ENCODE data around the gene ZNF431.
A peak's percentile ranks its signal among the peaks of the same experiment; 100 is the strongest.
"Not testable (repeated sequence)": the region's sequence is repeated elsewhere in the genome, so short reads cannot be mapped to it uniquely, and the experiment has no call there.

Gene ZNF431

DNA sequence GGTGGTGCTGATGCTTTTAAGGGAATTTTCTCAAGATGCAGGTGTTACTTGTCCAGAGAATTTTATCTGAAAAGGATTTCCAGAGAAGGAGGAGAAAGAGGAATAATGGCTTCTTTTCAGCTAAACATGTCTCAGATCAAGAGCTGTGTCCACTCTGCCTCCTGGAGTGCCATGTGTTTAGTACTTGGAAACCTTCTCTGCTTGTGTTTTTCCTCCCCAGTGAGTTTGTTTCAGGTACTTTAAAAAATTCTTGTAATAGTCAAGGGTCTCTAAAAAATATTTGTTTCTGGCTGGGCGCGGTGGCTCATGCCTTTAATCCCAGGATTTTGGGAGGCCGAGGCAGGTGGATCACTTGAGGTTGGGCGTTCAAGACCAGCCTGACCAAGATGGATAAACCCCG, 22.7 kb downstream of the ZNF431 start:
- no peak for TF ChIP-seq CTCF (IDR thresholded peaks at IDR 0.05; ENCODE audit: insufficient read depth, low read depth, low read length, missing control alignments)
- no peak for DNase-seq (ENCODE audit: low read depth)
- no peak overlapping the region for H3K4me3 ChIP-seq (ENCODE audit: low read depth, low read length)

- TF ChIP-seq CTCF (IDR thresholded peaks at IDR 0.05; ENCODE audit: insufficient read depth, low read depth, low read length, missing control alignments) = no peak
- DNase-seq (ENCODE audit: low read depth) = no peak
- no peak overlapping the region for H3K4me3 ChIP-seq (ENCODE audit: low read depth, low read length)
These were observed 24.6 kb downstream of the ZNF431 start for GRCh38 chr19:21166436-21166835.

DNA sequence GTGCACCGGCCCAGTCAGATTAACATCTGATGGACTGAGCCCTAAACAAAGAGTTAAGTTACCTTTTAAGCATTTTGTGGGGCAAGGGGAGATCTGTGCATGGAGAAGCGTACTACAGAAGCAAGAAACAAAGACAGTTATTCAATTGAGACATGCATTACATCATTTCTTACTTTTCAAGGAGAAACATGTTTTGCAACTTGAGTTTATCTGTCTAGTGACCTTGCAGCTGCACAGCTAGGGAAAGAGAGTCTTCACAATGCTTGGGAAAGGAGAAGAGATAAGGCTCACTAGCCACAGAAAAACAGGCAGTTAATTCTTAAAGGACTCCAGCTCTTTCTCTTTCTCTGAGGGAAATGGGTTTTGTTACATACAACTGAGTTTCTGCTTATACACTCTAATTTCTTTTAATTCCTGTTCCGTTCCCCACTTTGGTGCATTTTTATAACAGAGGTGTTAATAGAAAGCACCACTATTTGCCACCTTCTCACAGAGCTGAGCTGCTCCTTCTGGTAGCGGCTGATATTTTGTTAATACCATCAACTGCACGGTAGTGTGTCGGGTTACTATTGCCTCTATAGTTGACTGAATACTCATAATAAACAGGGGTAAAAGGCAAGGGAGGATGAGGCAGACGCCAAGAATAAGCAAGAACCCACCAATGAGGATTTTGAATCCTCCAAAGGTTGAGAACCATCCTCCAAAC, 55.9 kb downstream of the ZNF431 start:
- no peak for TF ChIP-seq CTCF (IDR thresholded peaks at IDR 0.05; ENCODE audit: insufficient read depth, low read depth, low read length, missing control alignments)
- DNase-seq (ENCODE audit: low read depth) = no peak
- no peak overlapping the region for H3K4me3 ChIP-seq (ENCODE audit: low read depth, low read length)

- peak; percentile 25 for TF ChIP-seq CTCF (IDR thresholded peaks at IDR 0.05; ENCODE audit: insufficient read depth, low read depth, low read length, missing control alignments)
- DNase-seq (ENCODE audit: low read depth) = peak; percentile 13
- H3K4me3 ChIP-seq (ENCODE audit: low read depth, low read length) = no peak overlapping the region
These were observed 61.1 kb downstream of the ZNF431 start for GRCh38 chr19:21202865-21203494.

DNA sequence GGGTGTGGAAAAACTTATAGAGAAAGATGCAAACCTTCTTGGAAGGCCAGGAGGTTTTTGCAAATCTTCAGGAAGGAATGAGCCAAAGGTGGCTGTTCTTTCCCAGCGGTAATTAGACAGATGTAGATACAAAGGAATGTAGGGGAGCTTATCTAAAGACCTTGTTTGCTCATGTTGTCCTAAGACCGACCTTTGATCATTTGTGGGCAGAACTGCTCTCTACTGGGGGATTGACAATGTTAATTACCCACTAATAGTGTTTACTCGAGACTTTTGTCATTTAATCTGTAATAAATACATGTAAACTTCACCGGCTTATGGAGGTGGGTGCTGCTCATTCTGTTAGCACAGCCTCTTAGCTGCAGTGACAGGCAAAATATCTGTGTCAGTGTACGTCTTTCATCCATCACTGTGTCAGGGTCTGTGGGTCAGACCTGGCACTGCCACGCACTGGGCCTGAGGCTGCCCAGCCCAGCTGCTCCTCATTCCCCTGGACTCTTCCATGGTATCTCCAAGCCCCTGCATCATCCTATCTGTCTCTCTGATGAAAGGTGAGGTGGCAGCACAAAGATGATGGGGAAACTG, 68.3 kb downstream of the ZNF431 start:
- no peak overlapping the region for H3K4me3 ChIP-seq (ENCODE audit: low read depth, low read length)
- DNase-seq (ENCODE audit: low read depth) = no peak

DNA sequence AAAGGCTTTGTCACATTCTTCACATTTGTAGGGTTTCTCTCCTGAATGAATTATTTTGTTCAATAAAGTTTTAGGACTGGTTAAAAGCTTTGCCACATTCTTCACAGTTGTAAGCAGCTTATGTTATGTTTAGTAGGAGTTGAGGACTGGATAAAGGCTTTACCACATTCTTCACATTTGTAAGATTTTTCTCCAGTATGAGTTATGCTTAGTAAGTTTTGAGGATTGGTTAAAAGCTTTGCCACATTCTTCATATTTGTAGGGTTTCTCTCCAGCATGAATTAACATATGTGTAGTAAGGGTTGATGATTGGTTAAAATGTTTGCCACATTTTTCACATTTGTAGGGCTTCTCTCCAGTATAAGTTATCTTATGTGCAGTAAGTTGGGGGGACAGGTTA, 79.9 kb downstream of the ZNF431 start:
- no peak for TF ChIP-seq CTCF (IDR thresholded peaks at IDR 0.05; ENCODE audit: insufficient read depth, low read depth, low read length, missing control alignments)
- no peak for DNase-seq (ENCODE audit: low read depth)
- no peak overlapping the region for H3K4me3 ChIP-seq (ENCODE audit: low read depth, low read length)

More for the DNA sequence above, 68.3 kb downstream of the ZNF431 start:
- TF ChIP-seq CTCF (IDR thresholded peaks at IDR 0.05; ENCODE audit: insufficient read depth, low read depth, low read length, missing control alignments) = no peak

DNA sequence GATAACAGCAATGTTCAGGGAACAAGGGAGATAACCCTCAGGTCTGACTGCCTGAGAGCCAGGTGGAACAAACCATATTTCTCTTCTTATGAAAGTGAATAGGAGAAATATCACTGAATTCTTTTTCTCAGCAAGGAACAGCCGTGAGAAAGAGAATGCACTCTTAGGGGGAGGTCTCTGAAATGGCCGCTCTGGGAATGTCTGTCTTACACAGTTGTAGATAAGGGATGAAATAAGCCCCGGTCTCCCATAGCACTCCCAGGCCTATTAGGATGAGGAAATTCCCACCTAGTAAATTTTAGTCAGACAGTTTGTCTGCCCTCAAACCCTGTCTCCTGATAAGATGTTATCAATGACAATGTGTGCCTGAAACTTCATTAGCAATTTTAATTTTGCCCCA, 88.1 kb downstream of the ZNF431 start:
- not testable (repeated sequence) for H3K4me3 ChIP-seq (ENCODE audit: low read depth, low read length); DNase-seq (ENCODE audit: low read depth)

All from GM12865 (cell line).